ENCODE data around the gene MT1E.

The MT1E gene

DNA sequence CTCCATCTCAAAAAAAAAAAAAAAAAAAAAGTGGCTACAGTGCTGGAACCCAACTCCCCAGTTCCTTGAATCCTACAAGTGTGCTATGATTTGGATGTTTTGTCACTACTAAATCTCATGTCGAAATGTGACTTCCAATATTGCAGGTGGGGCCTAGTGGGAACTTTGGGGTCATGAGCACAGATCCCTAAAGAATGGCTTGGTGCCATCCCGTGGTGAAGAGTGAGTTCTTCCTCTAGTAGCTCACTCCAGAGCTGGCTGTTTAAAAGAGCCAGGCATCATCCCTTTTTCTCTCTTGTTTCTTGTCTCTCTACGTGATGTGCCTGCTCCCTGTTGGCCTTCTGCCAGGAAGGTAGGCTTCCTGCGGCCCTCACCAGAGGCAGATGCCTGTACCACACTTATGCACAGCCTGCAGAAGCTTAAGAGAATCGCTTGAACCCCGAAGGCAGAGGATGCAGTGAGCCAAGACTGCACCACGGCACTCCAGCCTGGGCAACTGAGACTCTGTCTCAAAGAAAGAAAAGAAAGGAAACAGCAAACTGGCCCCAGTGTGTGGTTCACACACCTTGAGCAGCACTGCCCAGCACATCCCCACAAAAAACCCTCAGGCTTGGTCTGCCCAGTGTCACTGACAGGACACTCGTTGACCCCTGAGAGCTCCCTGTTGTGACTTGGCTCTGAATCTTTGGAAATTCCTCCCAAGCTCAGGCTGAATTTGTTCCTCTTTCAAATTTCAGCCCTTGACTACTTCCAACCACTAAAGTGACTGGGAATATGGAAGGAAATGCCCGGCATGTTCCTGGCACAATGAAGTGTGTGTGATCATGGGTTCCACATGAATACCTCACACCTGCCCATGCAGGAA lies 3.1 kb downstream of the MT1E start:
- DNase-seq, result no peak

DNA sequence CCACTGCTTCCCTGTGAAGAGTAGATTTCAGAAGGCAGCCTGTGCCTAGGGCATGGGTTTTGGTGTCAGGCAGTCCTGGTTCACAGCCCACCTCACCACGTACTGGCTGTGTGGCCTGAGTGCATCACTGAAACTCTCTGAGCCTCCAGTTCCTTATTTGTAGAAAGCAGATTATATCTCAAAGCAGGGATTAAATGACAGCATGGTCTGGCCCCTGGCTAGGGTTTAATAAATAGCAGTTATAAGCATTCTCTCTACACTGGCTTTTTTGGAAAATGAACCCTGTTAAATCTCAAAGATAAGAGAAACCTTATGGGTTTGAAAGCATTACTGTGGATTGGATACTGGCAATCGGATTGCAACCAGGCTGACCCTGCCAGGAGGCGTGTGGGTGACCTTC lies 4.0 kb downstream of the MT1E start:
- DNase-seq, result no peak

DNA sequence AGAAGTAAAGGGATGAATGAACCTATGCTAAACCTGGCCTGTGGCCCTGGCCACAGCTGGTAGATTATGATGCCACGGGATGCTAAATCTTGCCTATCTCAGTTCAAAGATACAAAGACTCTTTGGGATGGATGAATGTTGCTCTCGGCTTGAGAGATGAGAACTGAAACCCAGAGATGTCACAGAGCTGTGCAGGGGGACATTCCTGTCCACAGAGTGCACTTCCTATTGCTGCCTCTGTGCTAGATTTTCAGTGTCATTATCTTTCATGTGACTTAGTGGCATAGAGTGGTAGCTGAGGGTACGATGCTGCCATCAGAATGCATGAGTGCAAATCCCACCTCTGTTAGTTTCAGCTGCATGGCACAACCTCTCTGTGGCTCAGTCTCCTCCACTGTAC lies 4.6 kb downstream of the MT1E start:
- no peak for DNase-seq

DNA sequence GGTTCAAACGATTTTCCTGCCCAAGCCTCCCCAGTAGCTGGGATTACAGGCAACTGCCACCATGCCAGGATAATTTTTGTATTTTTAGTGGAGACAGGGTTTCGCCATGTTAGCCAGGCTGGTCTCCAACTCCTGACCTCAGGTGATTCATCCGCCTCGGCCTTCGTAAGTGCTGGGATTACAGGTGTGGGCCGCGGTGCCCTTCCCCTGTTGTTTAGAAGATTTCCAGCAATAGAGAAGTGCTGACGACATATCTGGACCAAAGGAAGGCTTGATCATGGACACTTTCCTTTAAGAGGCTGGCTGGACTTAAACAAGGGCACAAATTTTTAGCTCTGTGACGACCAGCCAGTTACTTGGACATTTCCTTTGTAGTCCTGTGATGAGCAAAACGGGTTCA lies 5.6 kb downstream of the MT1E start:
- DNase-seq, result no peak

DNA sequence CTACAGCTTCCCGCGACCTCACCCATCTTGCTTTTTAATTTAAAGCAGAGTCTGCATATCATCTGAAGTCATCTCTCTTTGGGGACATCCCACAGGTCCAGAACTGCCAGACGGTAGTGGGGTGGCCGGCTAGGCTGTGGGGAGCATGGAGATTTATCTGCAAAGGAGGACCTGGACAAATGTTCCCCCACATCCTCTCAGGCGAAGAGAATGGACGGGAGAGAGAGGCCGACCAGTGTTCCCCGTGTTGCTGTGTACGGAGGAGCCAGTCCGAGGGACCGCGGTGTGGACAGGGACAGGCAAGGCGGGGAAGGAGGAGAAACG lies 6.2 kb downstream of the MT1E start:
- DNase-seq, result no peak

DNA sequence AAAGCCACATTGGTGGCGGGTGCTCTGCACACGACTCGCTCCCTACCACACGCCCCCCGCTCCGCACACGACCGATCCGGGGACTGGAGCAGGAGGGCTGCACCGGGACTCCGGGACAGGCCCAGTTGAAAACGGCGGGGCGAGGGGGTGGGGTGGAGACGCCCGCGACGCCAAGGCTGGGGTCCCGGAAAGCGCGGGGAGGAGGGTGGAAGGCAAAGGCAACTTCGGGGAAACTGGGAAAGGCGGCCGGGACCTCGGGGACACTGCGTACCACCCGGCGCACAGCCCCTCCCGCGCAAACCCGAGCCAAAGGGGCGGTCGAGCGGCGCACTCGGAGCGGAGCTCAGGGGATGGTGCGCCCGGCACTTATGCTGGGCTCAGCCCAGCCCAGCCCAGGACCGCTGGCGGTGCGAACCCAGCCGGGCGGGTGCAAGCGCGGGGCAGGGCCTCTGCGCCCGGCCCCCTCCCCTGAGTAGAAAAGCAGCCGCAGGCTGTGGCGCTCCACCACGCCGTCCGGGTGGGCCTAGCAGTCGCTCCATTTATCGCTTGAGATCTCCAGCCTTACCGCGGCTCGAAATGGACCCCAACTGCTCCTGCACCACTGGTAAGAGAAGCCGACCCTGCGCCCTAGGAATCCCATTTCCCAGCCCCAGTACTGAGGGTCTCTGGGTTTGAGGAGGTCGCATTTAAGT lies 6.7 kb downstream of the MT1E start, which contains the start of gene MT1M:
TSS of gene MT1M (plus strand) at position 504 of the 692 bp plus-strand sequence. CDS start at position 577, 73 bp downstream.
- no peak for DNase-seq

DNA sequence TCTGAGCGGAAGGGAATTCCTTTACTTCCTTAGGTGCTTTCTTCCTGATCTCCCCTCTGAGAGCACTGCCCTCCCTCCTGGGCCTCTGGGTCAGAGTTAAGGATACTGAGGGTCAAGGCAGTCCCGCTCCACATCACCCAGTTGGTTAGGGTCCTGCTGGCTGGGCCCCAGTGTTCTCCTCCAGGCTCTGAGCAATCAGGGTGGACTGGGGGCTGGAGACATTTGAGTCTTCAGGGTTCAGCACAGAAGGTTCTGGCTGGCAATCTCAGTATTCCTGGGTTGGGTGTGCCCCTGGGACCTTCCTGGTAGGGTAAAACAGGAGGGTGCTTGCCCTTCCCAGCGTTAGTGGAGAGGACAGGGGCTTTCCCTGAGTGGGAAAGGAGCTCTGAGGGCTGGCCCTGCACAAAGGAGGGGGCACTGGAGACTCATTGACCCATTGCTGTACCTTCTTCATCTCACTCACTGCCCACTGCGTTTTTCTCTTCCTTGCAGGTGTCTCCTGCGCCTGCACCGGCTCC lies 7.3 kb downstream of the MT1E start:
- DNase-seq, result no peak

DNA sequence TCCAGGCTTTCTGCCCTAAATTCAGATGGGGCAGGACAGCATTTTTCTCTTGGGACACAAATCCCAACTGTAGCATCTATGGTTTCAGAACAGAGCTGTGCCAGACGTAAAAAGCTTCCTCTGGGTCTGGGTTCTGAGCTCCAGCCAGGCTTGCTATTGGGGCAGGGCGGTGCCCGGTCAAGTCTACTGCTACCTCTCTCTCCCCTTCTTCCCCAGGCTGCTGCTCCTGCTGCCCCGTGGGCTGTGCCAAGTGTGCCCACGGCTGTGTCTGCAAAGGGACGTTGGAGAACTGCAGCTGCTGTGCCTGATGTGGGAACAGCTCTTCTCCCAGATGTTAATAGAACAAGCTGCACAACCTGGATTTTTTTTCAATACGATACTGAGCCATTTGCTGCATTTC lies 8.0 kb downstream of the MT1E start:
- DNase-seq, result no peak

DNA sequence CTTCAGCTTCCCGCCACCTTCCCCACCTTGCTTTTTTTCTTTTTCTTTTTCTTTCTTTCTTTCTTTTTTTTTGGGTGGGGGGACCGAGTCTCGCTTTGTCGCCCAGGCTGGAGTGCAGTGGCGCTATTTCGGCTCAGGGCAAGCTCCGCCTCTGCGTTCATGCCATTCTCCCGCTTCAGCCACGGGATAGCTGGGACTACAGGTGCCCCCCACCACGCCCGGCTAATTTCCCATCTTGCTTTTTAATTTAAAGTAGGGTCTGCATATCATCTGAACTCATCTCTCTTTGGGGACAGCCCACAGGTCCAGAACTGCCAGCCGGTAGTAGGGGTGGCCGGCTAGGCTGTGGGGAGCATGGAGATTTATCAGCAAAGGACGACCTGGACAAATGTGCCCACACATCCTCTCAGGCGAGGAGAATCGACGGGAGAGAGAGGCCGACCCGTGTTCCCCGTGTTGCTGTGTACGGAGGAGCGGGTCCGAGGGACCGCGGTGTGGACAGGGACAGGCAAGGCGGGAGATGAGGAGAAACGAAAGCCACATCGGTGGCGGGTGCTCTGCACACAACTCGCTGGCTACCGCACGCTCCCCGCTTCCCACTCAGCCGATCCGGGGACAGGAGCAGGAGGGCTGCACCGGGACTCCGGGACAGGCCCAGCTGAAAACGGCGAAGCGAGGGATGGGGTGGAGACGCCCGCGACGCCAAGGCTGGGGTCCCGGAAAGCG lies 9.3 kb downstream of the MT1E start:
- no peak for DNase-seq

DNA sequence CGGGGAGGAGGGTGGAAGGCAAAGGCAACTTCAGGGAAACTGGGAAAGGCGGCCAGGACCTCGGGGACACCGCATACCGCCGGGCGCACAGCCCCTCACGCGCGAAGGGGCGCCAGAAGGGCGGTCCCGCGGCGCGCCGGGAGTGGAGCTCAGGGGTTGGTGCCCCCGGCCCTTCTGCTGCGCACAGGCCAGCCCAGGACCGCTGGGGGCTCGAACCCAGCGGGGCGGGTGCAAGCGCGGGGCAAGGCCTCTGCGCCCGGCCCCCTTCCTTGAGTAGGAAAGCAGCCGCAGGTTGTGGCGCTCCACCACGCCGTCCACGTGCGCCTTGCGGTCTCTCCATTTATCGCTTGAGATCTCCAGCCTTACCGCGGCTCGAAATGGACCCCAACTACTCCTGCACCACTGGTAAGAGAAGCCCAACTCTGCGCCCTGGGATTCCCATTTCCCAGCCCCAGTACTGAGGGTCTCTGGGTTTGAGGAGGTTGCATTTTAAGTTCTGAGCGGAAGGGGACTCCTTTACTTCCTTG lies 9.9 kb downstream of the MT1E start:
- DNase-seq, result no peak

DNA sequence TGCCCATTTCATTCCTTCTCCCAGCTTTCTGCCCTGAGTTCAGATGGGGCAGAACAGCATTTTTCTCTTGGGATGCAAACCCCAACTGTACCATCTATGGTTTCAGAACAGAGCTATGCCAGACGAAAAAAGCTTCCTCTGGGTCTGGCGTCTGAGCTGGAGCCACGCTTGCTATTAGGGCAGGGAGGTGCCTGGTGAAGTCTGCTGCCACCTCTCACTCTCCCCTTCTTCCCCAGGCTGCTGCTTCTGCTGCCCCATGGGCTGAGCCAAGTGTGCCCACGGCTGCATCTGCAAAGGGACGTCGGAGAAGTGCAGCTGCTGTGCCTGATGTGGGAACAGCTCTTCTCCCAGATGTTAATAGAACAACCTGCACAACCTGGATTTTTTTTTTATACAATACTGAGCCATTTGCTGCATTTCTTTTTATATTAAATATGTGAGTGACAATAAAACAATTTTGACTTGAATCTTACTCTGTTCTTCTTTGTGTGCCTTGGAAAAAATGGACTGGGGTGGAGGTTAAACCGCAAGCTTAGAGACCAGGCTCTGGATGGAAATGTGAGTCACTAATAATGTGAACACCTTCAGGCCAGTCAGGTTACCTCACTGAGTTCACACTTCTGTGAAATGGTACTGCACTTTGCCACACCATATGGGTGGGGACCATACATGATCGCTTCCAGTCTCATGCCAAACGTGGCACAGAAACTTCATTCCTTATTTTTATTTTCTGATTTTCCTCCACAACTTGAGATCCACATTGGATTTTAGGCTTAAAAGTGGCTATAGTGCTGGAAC lies 11.2 kb downstream of the MT1E start:
- DNase-seq, result no peak

DNA sequence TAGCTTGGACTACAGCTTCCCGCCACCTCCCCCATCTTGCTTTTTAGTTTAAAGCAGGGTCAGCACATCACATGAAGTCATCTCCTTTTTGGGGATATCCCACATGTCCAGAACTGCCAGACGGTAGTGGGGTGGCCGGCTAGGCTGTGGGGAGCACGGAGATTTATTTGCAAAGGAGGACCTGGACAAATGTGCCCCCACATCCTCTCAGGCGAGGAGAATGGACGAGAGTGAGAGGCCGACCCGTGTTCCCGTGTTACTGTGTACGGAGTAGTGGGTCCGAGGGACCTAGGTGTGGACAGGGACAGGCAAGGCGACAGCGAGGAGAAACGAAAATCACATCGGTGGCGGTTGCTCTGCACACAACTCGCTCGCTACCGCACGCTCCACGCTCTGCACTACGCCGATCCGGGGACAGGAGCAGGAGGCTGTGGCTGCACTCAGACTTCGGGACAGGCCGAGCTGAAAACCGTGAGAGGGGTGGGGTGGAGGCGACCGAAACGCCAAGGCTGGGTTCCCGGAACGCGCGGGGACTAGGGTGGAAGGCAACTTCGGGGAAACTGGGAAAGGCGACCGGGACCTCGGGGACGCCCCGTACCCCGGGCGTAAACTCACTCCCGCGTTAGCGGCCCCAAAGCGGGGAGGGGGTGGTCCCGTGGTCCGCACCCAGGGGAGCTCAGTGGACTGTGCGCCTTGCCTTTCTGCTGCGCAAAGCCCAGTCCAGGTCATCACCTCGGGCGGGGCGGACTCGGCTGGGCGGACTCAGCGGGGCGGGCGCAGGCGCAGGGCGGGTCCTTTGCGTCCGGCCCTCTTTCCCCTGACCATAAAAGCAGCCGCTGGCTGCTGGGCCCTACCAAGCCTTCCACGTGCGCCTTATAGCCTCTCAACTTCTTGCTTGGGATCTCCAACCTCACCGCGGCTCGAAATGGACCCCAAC lies 12.5 kb downstream of the MT1E start, which contains the start of gene MT1A:
TSS of gene MT1A (plus strand) at position 853 of the 937 bp plus-strand sequence. CDS start at position 926, 73 bp downstream.
- no peak for DNase-seq

DNA sequence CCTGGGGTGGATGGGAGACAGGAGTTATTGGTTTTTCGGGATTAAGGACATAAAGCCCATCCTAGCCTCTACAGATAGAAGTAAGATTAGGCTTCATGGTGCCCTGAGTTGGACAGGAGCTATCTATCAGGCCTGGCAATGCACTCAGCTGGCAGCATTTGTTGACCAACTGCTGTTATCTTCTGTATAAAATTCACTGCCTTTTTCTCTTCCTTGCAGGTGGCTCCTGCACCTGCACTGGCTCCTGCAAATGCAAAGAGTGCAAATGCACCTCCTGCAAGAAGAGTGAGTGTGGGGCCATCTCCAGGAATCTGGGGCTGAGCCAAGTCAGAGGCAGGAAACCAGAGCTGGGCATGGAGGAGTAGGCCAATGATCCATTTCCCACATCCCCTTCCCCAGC lies 13.5 kb downstream of the MT1E start:
- DNase-seq, result no peak

DNA sequence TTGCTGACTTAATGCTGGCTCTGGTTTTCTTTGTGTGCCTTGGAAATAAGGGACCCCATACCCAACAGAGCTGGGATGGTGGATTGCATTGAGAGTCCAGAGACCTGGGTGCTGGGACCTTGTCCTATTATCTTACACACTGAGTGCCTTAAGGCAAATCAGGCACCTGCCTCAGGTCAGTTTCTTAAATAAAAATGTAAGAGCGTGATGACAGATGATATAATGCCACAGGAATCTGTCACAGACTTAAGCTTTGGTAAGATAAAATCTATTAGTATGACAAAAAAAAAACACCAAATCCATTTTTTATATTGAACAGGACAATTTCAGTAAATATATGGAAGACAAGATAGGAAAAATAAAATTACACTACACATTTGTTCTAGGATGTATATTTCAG lies 14.5 kb downstream of the MT1E start:
- no peak for DNase-seq

DNA sequence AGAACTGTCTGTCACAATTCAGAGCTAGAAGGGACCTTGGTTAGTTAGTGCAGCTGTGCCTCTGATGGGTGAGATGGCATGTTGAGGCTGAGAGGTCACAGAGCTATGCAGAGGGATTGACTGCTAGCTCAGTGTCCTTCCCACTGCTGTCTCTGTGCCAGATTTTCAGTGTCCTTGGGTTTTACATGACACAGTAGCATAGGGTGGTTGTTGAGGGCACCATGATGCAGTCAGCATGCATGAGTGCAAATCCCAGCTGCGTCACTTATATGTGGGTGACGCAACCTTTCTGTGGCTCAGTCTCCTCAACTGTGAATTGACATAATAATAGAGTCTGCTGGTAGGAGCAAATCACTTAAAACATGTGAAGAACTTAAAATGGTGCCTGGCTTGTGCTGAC lies 15.6 kb downstream of the MT1E start:
- no peak for DNase-seq

DNA sequence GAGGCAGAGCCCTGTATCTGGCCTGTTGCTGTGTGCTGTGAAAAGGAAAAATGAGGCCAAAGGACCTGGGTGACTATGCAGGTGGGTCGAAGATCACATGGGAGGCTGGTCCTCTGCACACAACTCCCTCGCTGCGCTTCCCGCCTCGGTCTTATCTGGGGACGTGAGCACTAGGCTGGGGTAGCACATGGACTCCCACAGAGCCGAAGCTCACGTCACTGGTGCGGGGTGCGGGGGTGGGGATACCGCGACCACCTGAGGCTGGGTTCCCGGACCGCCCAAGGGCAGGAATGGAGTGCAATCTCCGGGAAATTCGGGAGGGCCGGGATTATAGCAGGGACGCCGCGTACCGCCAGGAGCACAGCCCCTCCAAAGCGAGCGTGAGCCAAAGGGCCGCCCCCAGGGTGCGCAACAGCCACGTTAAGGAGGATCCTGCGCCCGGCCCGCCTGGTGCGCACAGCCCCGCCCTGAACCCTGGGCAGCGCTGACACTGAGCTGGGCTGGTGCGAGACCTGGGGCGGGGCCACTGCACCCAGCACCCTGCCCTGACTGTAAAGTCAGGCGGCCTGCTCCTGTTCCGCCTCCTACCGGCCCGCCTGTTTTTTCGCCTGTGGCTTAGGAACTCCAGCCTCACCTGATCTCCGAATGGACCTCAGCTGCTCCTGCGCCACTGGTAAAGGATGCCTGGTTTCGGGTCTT lies 17.6 kb downstream of the MT1E start:
- DNase-seq, result no peak

DNA sequence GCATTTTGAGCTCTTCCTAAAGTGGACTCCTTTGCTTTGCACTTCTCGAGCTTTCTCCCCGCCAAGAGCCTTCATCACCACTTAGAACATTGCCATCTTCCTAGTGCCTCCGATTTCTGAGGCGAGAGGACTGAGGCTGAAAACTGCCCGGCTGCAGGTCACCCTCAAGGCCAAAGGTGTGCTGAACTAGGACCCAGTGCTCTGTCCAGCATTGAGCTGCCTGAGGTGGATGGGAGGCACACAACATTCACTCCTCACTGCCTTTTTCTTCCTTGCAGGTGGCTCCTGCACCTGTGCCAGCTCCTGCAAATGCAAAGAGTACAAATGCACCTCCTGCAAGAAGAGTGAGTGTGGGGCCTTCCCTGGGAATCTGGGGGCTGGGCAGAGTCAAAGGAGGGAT lies 18.3 kb downstream of the MT1E start:
- no peak for DNase-seq

DNA sequence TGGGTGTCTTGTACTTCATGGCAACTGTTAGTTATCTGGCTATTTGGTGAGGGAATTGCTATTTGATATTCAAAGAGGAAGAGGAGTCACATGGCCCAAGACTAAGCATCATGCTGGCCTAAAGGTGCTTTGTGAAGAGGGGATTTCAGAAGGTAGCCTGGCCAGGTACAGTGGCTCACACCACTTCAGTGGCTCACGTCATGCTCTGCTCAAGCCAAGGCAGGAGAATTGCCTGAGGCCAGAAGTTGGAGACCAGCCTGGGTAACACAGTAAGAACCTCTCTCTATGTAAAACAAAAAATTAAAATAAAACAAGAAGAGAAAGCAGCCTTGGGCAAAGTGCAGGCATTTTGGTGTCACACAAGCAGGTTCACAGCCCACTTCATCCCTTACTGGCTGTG lies 19.7 kb downstream of the MT1E start:
- no peak for DNase-seq

DNA sequence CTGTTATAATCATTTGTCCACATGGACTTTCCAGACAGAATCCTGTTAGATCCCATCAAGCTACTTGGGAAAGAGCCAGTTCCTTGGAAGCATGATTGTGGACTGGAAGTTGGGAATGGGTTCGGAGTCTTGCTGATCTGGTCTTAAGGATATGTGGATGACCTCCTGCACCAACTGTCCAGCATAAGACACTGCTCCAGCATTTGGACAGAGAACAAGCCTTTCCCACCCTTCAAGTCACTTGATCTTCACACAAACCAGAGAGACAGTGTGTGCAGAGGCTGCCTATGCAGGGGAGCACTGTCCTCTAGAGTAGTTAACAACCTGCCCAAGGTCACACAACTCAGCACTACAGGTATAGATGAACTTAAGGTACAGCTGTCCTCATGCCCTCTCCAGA lies 20.3 kb downstream of the MT1E start:
- no peak for DNase-seq

DNA sequence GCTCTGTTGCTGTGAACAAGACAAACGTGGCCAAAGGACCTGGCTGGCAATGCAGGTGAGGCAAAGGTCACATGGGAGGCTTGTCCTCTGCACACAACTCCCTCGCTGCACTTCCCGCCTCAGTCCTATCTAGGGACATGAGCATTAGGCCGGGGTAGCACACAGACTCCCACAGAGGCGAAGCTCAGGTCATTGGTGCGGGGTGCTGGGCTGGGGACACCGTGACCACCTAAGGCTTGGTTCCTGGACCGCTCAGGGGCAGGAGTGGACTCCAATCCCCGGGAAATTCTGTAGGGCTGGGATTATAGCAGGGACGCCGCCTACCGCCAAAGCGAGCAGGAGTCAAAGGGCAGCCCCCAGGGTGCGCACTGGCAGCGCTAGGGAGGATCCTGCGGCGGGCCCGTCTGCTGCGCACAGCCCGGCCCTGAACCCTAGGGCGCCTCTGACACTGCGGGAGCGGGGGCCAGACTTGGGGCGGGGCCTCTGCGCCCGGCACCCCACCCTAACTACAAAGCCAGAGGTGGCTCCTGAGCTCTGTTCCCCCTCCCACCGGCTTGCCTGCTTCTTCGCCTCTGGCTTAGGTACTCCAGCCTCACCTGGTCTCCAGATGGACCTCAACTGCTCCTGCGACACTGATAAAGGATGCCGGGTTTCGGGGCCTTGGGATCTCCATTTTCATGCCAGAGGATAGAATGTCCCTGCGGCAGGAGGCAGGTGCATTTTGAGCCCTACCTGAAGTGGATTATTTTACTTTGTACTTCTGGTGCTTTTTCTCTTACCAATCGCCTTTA lies 22.3 kb downstream of the MT1E start:
- DNase-seq, result no peak
